NB4 (cell line): Measurements from ENCODE around the gene CLEC7A.

Source experiments
- CTCF ChIP-seq: IDR thresholded peaks from one replicate; pipeline ENCODE4 v1.5.1; 2012; ENCODE audit warnings: low read depth, low read length
- POLR2A ChIP-seq: IDR thresholded peaks from 2 replicates; pipeline ENCODE4 v1.6.1; 2011; ENCODE audit warnings: mild to moderate bottlenecking; ENCODE audit not compliant: insufficient read length; ENCODE audit errors: extremely low read depth

- TF ChIP-seq CTCF = no peak
- TF ChIP-seq POLR2A = no peak
Observed at GRCh38 chr12:10088955-10089900, 40.8 kb downstream of the CLEC7A start.
